HTR-8/SVneo (cell line): ENCODE data around the gene RHPN2.
"Not testable (repeated sequence)": the region's sequence is repeated elsewhere in the genome, so short reads cannot be mapped to it uniquely, and the experiment has no call there.

ENCODE experiments used
- DNase-seq: peaks from one replicate; pipeline ENCODE4 v3.0.0; 2011; ENCODE audit warnings: low spot score, mixed read lengths; ENCODE audit not compliant: insufficient read length
- FAIRE-seq: peaks from 2 replicates; lab custom pipeline; 2011; peaks lifted over from hg19 to GRCh38; lab: Jason Lieb, UNC

RHPN2 gene

DNA sequence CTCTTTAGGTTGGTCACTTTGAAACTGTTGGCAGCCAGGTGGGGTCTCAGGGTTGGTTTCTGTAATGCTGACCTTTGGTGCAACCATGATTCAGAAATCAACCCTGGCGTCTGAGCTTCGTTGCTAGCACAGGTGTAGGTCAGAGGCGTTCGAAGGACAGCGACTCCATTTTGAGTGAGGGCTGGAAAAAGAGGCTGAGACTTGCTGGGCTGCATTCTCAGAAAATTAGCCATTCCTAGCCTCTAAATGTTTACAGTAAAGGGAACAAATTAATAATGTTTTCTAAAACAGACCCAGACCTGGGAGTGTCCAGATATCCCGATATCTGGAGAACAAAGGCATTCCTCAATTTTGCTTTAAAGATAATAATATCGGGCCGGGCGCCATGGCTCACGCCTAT is 29.2 kb downstream of the RHPN2 start:
- DNase-seq (no peak), FAIRE-seq (no peak)

DNA sequence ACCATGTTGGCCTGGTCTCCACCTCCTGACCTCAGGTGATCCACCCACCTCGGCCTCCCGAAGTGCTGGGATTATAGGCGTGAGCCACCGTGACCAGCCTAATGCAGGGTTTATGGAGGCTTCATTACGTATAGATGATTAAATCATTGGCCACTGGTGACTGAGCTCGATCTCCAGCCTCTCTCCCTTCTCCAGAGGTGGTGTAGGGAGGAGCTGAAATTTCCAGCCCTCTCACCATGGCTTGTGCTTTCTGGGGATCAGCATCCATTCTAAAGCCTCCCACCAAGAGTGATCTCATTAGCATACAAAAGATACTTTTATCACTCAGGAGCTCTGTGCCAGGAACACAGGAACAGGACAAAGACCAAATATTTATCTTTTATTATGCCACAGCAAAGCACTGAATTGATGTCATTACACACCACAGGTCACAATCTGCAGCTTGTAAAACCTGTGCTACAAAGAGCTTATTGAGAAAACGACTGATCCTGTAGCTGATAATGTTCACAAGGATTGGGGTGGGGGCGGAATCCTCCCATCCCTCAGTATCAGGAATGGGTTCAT is 32.4 kb downstream of the RHPN2 start:
- FAIRE-seq: no peak
- no peak for DNase-seq

DNA sequence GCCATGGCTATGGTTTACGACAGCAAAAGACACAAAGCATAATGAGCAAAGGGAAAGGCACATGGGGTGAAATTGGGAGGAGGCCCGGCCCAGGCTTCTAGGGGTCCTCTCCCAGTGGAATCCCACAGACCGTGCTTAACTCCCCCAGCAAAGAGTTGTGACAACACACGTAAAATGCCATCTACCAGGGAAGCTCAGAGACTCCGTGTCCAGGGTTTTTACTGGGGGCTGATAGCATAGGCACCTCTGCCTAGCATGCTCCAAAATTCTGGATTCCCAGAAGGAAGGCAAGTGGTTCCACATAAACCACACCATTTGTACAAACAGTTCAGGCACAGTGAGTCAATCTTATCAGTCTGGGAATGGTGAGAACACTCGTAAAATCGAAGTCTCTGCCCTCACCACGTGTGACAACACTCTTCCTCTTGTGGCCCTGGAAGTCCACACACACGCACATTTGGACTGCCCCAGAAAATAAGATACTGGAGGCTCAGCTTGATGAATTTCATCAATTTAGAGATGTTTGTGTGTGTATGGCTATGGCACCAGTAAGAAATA is 34.9 kb downstream of the RHPN2 start:
- DNase-seq: no peak
- FAIRE-seq: no peak

- DNase-seq, FAIRE-seq: not testable (repeated sequence)
Measured at GRCh38 chr19:33026602-33027001, 38.1 kb downstream of the RHPN2 start.

- not testable (repeated sequence) for DNase-seq, FAIRE-seq
Measured at GRCh38 chr19:33025468-33026238, 39.0 kb downstream of the RHPN2 start.

DNA sequence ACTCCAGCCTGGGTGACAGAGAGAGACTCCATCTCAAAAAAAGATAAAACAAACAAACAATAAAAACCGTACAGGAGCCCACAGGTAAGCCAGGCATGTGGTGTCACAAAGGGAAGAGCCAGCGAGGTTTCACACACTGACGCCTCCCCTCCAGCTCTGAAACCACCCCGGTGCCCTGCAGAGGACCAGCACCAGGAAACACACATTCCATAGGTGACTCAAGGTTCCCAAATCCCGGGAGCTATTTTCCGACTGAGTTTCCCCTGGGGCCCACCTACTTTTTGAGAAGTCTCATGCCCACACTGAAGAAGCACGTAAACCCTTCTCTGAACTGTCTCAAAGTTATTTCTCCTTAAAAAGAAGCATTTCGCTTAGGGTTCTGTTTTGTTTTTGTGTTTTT is 40.3 kb downstream of the RHPN2 start:
- no peak for FAIRE-seq

DNA sequence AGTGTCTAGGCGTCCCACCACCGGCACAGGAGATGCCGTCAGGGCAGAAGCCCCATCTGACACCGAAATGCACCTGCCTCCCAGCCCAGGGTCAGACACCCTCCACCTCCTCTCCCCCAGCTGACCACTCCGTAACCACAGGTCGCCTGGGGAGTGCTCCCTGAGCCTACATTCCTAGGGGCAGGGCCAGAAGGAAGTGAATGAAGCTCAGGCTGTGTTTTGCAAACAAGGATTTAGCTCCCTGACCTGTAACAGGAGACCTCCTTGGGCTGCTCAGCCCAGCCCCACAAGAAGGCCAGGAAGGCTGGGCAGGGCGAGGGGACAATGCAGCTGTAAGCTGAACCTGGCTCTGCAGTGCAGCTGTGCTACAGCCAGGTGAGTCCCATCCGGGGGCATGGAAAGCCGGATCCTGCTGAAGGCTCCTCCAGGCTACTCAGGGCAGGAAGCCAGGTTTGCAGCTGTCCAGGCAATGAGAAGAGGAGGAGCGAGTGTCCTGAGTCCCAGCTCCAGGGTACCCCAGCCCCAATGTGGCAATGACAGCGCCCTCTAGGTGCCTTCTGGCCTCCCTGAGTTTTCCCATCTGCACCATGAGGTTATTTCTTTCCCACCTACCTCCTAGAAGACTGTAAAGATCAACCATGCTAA is 42.1 kb downstream of the RHPN2 start:
- DNase-seq: no peak
- no peak for FAIRE-seq

More for the DNA sequence above, 40.3 kb downstream of the RHPN2 start:
- no peak for DNase-seq

GRCh38 chr19:33010891-33011290 is 53.8 kb downstream of the RHPN2 start:
- FAIRE-seq, DNase-seq: not testable (repeated sequence)

- FAIRE-seq (no peak), DNase-seq (no peak)
Measured at GRCh38 chr19:33008738-33009137, 56.0 kb downstream of the RHPN2 start.

- no peak for FAIRE-seq
Measured at GRCh38 chr19:33005440-33005839, 59.2 kb downstream of the RHPN2 start.

GRCh38 chr19:33003424-33004024 is 61.2 kb downstream of the RHPN2 start:
- FAIRE-seq, DNase-seq: not testable (repeated sequence)

More at GRCh38 chr19:33005440-33005839, 59.2 kb downstream of the RHPN2 start:
- no peak for DNase-seq

DNA sequence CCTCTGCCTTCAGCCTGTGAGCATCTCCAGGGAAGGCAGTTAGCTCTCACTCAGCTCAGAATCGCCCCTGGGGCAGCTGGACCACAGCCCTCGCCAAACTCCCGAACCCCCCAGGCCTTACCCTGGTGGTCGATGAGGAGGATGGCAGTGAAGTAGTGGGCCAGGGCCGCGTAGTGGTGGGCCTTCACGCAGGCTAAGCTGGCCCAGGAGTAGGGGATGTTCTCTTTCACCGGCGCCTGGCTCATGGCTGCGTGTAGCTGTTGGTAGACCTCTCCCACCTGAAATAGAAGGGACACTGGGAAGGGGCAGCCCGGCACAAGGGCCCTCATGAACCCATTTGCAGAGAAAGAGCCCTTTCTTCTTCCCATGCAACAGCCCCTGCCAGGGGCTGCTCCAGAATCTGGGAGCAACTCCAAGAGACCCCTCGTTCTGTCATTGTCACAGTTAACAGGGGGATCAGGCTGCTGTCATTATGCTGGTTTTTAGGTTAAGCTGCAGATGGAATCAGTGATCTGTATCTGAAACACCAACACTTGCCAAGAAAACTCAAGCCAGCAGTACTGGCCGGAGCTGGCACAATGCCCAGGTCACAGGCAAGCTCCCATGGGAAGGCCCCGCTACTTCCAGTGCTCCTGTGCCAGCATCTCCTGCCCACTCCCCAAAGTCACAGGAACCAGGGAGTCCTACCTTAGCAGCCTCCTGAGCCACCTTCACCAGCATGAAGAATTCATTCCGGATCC is 62.4 kb downstream of the RHPN2 start:
- FAIRE-seq, DNase-seq: not testable (repeated sequence)

DNA sequence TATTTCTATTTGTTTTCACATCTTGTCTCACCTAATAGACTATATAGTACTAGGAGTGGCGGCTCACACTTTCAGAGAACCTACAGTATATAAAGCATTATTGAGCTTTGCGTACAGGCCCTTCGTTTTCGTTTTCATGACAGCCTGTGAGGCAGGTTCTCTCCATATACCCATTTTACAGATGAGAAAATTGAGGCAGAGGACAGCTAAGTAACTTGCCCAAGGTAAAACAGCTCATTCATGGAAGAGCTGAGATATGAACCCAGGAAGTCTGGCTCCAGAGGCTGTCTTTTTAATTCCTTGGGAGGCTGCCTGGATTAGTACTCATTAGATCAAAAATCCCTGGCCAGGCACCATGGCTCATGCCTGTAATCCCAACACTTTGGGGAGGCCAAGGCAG is 63.8 kb downstream of the RHPN2 start:
- FAIRE-seq (no peak), DNase-seq (no peak)

GRCh38 chr19:33000510-33000909 is 64.2 kb downstream of the RHPN2 start:
- FAIRE-seq (no peak), DNase-seq (no peak)

- no peak for DNase-seq
Measured at GRCh38 chr19:32998722-32999121, 66.0 kb downstream of the RHPN2 start.

DNA sequence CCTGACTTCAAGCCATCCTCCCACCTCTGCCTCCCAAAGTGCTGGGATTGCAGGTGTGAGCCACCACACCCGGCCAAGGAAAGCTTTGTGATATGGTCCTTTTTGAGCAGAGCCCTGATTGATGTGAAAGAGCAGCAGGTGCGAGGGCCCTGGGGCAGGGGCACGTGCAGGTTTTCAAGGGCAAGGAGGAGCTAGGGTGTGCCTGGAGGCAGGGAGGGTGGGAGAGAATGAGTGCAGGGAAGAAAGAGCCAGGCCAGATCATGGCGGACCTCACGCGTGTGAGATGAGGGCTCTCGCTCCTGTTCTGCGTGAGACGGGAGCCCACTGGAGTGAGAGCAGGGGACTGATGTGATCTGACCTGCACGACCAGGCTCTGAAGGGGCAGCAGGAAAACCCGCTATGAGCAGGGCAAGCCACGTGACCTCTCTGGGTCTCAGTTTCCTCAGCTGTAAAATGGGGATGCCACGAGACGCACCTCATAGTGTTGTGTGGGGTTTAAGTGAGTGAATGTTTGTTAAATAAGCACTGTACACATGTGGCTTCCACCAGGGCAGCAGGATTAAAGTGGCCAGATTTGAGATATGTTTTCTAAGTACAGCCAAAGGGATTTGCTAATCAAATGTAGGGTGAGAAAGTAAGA is 66.9 kb downstream of the RHPN2 start:
- DNase-seq (no peak), FAIRE-seq (no peak)

More at GRCh38 chr19:32998722-32999121, 66.0 kb downstream of the RHPN2 start:
- no peak for FAIRE-seq

DNA sequence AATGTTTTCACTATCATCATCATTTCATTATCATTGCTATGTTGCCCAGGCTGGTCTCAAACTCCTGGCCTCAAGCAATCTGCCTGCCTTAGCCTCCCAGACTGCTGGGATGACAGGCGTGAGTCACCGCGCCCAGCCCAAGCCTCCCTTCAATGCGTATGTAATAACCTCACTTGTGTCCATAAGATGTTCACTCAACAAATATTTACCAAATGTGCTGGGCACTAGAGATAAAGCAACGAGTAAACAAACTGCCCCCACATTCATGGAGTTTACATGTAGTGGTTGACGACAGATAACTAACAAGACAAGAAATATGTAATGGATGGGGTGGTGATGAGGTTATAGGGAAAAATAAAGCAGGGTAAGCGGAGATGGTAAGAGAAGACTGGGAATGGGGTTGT is 67.6 kb downstream of the RHPN2 start:
- not testable (repeated sequence) for FAIRE-seq, DNase-seq

- not testable (repeated sequence) for FAIRE-seq, DNase-seq
Measured at GRCh38 chr19:32995966-32996365, 68.7 kb downstream of the RHPN2 start.

DNA sequence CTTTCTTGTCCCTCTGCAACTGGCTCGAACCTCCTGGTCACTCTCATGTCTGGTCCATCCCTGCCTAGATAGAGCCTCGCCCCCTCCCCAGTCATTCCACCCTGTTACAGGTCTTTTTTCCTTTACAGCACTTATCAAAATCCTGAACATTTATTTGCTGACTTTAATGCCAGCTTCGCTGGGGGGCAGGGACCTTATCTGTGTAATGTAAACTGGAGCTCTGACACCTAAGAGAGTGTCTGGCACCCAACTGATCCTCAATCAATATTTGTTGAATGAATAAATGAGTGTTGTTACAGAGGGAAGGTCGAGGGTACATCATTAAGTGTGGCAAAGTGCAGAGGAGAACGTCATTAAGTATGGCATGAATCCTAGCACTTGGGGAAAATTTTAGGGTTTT is 76.0 kb downstream of the RHPN2 start:
- FAIRE-seq: no peak

More for the DNA sequence above, 76.0 kb downstream of the RHPN2 start:
- DNase-seq: no peak
